ENCODE results near the gene IFI27L1. TPM values are rescaled to one million over a fixed set of nuclear protein-coding genes. Genes with fewer than 3 reads are reported as not detected.

The IFI27L1 gene
- total RNA-seq, 1 experiment from 2014 or later = 27.6 TPM

DNA sequence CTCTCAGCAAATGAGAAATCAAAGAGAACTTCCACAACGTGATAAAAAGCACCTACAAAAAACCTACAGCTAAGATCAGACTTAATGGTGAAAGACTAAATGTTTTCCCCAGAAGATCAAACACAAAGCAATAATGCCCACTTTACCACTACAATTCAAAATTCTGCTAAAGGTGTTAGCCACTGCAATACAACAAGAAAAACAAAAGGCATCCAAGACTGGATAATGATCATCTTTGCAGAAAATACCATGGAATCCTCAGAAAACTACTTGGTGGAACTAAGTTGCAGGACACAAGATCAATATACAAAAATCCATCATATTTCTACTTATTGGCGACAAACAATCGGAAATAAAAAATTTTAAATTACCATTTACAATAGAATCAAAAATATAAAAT lies 6.6 kb upstream of the IFI27L1 start:
- Mint-ChIP-seq H3K4me1 (peaks cover 16% of the 10 kb centered on the region), H3K4me3 (no peak overlapping the region), H3K27me3 (ENCODE audit: low read depth) (no peaks in the 10 kb centered on the region), H3K27ac (no peak overlapping the region), H3K9me3 (peaks cover 44% of the 10 kb centered on the region), H3K36me3 (peaks cover 65% of the 10 kb centered on the region)
- ChIA-PET CTCF (interaction anchor here (1.0 kb wide), 1 partner anchor 38 kb away, joined by 3 read pairs; no protein-coding TSS in a partner anchor), POLR2A (no interaction called here)
- no peak for DNase-seq (ENCODE audit: low spot score)
- TF ChIP-seq, protein P1, sequence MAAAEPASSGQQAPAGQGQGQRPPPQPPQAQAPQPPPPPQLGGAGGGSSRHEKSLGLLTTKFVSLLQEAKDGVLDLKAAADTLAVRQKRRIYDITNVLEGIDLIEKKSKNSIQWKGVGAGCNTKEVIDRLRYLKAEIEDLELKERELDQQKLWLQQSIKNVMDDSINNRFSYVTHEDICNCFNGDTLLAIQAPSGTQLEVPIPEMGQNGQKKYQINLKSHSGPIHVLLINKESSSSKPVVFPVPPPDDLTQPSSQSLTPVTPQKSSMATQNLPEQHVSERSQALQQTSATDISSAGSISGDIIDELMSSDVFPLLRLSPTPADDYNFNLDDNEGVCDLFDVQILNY (CRISPR knock-in tag; IDR thresholded peaks at IDR 0.05) = no peak
- TF ChIP-seq RORB (CRISPR knock-in tag; IDR thresholded peaks at IDR 0.05) = no peak
- TF ChIP-seq USF1 (CRISPR knock-in tag; IDR thresholded peaks at IDR 0.05) = no peak
- TF ChIP-seq GABPB1 (CRISPR knock-in tag; IDR thresholded peaks at IDR 0.05) = no peak
- no peak for TF ChIP-seq CBFB (CRISPR knock-in tag; IDR thresholded peaks at IDR 0.05; ENCODE audit: low read depth)
- no peak for ATAC-seq

DNA sequence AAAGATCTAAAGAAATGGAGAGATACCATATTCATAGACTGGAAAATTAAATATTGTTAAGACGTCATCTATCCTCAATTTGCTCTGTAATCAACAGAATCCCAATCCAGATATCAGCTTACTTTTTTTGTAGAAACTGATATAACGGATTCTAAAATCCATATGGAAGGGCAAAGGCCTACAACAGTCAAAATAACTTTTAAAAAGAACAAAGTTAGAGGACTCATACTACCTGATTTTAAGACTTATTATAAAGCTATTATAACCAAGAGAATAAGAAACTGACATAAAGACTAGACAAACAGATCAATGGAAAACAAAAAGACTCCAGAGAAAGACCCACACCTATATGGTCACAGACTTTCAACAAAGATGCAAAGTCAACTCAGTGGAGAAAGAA lies 6.1 kb upstream of the IFI27L1 start:
- Mint-ChIP-seq H3K4me3 (no peak overlapping the region), H3K36me3 (peaks cover 63% of the 10 kb centered on the region)
- CTCF ChIA-PET = interaction anchor here (1.0 kb wide), 1 partner anchor 38 kb away, joined by 3 read pairs; no protein-coding TSS in a partner anchor

More for the DNA sequence above, 6.1 kb upstream of the IFI27L1 start:
- Mint-ChIP-seq H3K4me1 (peaks cover 20% of the 10 kb centered on the region), H3K9me3 (peaks cover 40% of the 10 kb centered on the region), H3K27ac (no peak overlapping the region), H3K27me3 (ENCODE audit: low read depth) (no peaks in the 10 kb centered on the region)
- TF ChIP-seq SOX15 (CRISPR knock-in tag; IDR thresholded peaks at IDR 0.05) (no peak), ZBTB21 (CRISPR knock-in tag; IDR thresholded peaks at IDR 0.05; ENCODE audit: borderline replicate concordance) (no peak), FOXJ3 (CRISPR knock-in tag; IDR thresholded peaks at IDR 0.05; ENCODE audit: borderline replicate concordance) (no peak), ERG (CRISPR knock-in tag; IDR thresholded peaks at IDR 0.05) (no peak), NR1H2 (CRISPR knock-in tag; IDR thresholded peaks at IDR 0.05) (no peak), ZMAT4 (CRISPR knock-in tag; IDR thresholded peaks at IDR 0.05) (no peak), ZNF532 (CRISPR knock-in tag; IDR thresholded peaks at IDR 0.05; ENCODE audit: borderline replicate concordance) (no peak), PRDM15 (CRISPR knock-in tag; IDR thresholded peaks at IDR 0.05) (no peak), IRF1 (CRISPR knock-in tag; IDR thresholded peaks at IDR 0.05) (no peak), SP1 (CRISPR knock-in tag; conservative IDR thresholded peaks at IDR 0.05) (no peak)
- TF ChIP-seq, protein P2, sequence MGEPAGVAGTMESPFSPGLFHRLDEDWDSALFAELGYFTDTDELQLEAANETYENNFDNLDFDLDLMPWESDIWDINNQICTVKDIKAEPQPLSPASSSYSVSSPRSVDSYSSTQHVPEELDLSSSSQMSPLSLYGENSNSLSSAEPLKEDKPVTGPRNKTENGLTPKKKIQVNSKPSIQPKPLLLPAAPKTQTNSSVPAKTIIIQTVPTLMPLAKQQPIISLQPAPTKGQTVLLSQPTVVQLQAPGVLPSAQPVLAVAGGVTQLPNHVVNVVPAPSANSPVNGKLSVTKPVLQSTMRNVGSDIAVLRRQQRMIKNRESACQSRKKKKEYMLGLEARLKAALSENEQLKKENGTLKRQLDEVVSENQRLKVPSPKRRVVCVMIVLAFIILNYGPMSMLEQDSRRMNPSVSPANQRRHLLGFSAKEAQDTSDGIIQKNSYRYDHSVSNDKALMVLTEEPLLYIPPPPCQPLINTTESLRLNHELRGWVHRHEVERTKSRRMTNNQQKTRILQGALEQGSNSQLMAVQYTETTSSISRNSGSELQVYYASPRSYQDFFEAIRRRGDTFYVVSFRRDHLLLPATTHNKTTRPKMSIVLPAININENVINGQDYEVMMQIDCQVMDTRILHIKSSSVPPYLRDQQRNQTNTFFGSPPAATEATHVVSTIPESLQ (CRISPR knock-in tag; IDR thresholded peaks at IDR 0.05) = no peak
- ATAC-seq (no peak), DNase-seq (ENCODE audit: low spot score) (no peak)
- POLR2A ChIA-PET = no interaction called here

All from WTC11 (cell line).